Fibroblast of skin of right quadriceps (primary cell): Measurements from ENCODE around the gene ANKFN1.

Source experiments
- DNase-seq: peaks from one replicate; pipeline ENCODE4 v3.0.0-alpha.2; 2013

The ANKFN1 gene

GRCh38 chr17:56521414-56522141 lies 368.3 kb downstream of the ANKFN1 start:
- DNase-seq, result no peak

- no peak for DNase-seq
Measured at GRCh38 chr17:56523042-56523441, 369.8 kb downstream of the ANKFN1 start.

- no peak for DNase-seq
Measured at GRCh38 chr17:56528696-56529095, 375.4 kb downstream of the ANKFN1 start.

GRCh38 chr17:56532926-56533325 lies 379.7 kb downstream of the ANKFN1 start:
- DNase-seq, result no peak

- DNase-seq, result no peak
Measured at GRCh38 chr17:56536766-56537165, 383.5 kb downstream of the ANKFN1 start.

- DNase-seq, result peak; percentile 53
Measured at GRCh38 chr17:56540836-56541235, 387.6 kb downstream of the ANKFN1 start.

- DNase-seq, result no peak
Measured at GRCh38 chr17:56543280-56543679, 390.0 kb downstream of the ANKFN1 start.

- no peak for DNase-seq
Measured at GRCh38 chr17:56545106-56545505, 391.8 kb downstream of the ANKFN1 start.

GRCh38 chr17:56545930-56546329 lies 392.7 kb downstream of the ANKFN1 start:
- DNase-seq, result no peak

- no peak for DNase-seq
Measured at GRCh38 chr17:56548661-56549060, 395.4 kb downstream of the ANKFN1 start.

- no peak for DNase-seq
Measured at GRCh38 chr17:56549501-56549900, 396.2 kb downstream of the ANKFN1 start.

- DNase-seq, result no peak
Measured at GRCh38 chr17:56557682-56558081, 404.4 kb downstream of the ANKFN1 start.

GRCh38 chr17:56558088-56558487 lies 404.8 kb downstream of the ANKFN1 start:
- DNase-seq, result no peak
